WTC11 (cell line): Measurements from ENCODE around the gene CHTF8. TPM values are rescaled to one million over a fixed set of nuclear protein-coding genes. Genes with fewer than 3 reads are reported as not detected.

Experiments used
- ATAC-seq: fragments of 200-7000 bp; cut with Tn5 transposase; 2 replicates; pipeline ENCODE4 v1.10.0; 2021; ENCODE audit warnings: mild to moderate bottlenecking, moderate library complexity
- CTCF ChIA-PET: fragments of 300-600 bp; sonication (Branson Sonifier 250); formaldehyde crosslinking; loops from one replicate; lab custom pipeline; 2021; ENCODE audit warnings: antibody characterized with exemption; lab: Charles Lee
- POLR2A ChIA-PET: fragments of 350-600 bp; sonication (Branson Sonifier 250); formaldehyde crosslinking; loops from one replicate; lab custom pipeline; 2021; ENCODE audit warnings: antibody characterized with exemption; lab: Charles Lee
- DNase-seq: peaks from one replicate; pipeline ENCODE4 v3.0.0; 2021; ENCODE audit warnings: low spot score
- H3K27ac Mint-ChIP-seq: 2 replicates; pipeline ENCODE4 v1.8.0; 2021; ENCODE audit warnings: mixed read lengths
- H3K27me3 Mint-ChIP-seq: 2 replicates; pipeline ENCODE4 v1.8.0; 2021; ENCODE audit warnings: low read depth, mild to moderate bottlenecking, moderate library complexity, mixed read lengths
- H3K36me3 Mint-ChIP-seq: 2 replicates; pipeline ENCODE4 v1.8.0; 2021; ENCODE audit warnings: mixed read lengths
- H3K4me1 Mint-ChIP-seq: 2 replicates; pipeline ENCODE4 v1.8.0; 2022; ENCODE audit warnings: mixed read lengths
- H3K4me3 Mint-ChIP-seq: 2 replicates; pipeline ENCODE4 v1.8.0; 2021; ENCODE audit warnings: mild to moderate bottlenecking, moderate library complexity, mixed read lengths
- H3K9me3 Mint-ChIP-seq: 2 replicates; pipeline ENCODE4 v1.8.0; 2021; ENCODE audit warnings: mixed read lengths
- AR ChIP-seq: fragments of 250-450 bp; sonication (Bioruptor Pico); IDR thresholded peaks from 2 replicates; pipeline ENCODE4 v1.9.0; 2021; ENCODE audit warnings: mild to moderate bottlenecking
- ARID4B ChIP-seq: sonication (generic); formaldehyde crosslinking; IDR thresholded peaks from 2 replicates; pipeline ENCODE4 v1.8.0; 2023; ENCODE audit warnings: missing genetic modification reagents, mild to moderate bottlenecking, borderline replicate concordance
- ATF1 ChIP-seq: sonication (generic); formaldehyde crosslinking; IDR thresholded peaks from 2 replicates; pipeline ENCODE4 v1.8.1; 2023; ENCODE audit warnings: mild to moderate bottlenecking, moderate library complexity, missing genetic modification reagents
- ETV6 ChIP-seq: sonication (generic); formaldehyde crosslinking; IDR thresholded peaks from 2 replicates; pipeline ENCODE4 v1.8.1; 2022; ENCODE audit warnings: mild to moderate bottlenecking, missing genetic modification reagents
- GABPB1 ChIP-seq: sonication (generic); formaldehyde crosslinking; IDR thresholded peaks from 2 replicates; pipeline ENCODE4 v1.8.1; 2023; ENCODE audit warnings: mild to moderate bottlenecking, missing genetic modification reagents
- MYBL2 ChIP-seq: sonication (generic); formaldehyde crosslinking; IDR thresholded peaks from 2 replicates; pipeline ENCODE4 v1.8.1; 2023; ENCODE audit warnings: mild to moderate bottlenecking, moderate library complexity, missing genetic modification reagents
- NR2C2 ChIP-seq: sonication (generic); formaldehyde crosslinking; IDR thresholded peaks from 2 replicates; pipeline ENCODE4 v1.8.0; 2022; ENCODE audit warnings: mild to moderate bottlenecking, missing genetic modification reagents
- TEAD4 ChIP-seq: sonication (generic); formaldehyde crosslinking; IDR thresholded peaks from 2 replicates; pipeline ENCODE4 v1.8.0; 2022; ENCODE audit warnings: mild to moderate bottlenecking, missing genetic modification reagents
- USF2 ChIP-seq: sonication (generic); formaldehyde crosslinking; IDR thresholded peaks from 2 replicates; pipeline ENCODE4 v1.8.1; 2023; ENCODE audit warnings: mild to moderate bottlenecking, missing genetic modification reagents, moderate library complexity
- ZBTB21 ChIP-seq: sonication (generic); formaldehyde crosslinking; IDR thresholded peaks from 2 replicates; pipeline ENCODE4 v1.8.1; 2023; ENCODE audit warnings: mild to moderate bottlenecking, missing genetic modification reagents, borderline replicate concordance
- ZNF138 ChIP-seq: sonication (generic); formaldehyde crosslinking; conservative IDR thresholded peaks from 2 replicates; pipeline ENCODE4 v1.8.1; 2022; ENCODE audit warnings: mild to moderate bottlenecking, moderate library complexity, missing genetic modification reagents
- ZNF219 ChIP-seq: sonication (generic); formaldehyde crosslinking; IDR thresholded peaks from 2 replicates; pipeline ENCODE4 v1.8.0; 2023; ENCODE audit warnings: missing genetic modification reagents, mild to moderate bottlenecking, borderline replicate concordance
- ZNF263 ChIP-seq: sonication (generic); formaldehyde crosslinking; IDR thresholded peaks from 2 replicates; pipeline ENCODE4 v1.8.1; 2022; ENCODE audit warnings: low read depth, mild to moderate bottlenecking, moderate library complexity, missing genetic modification reagents
- ZNF416 ChIP-seq: fragments of 250-450 bp; sonication (Bioruptor Pico); IDR thresholded peaks from 2 replicates; pipeline ENCODE4 v1.9.0; 2021; ENCODE audit warnings: mild to moderate bottlenecking, inconsistent platforms
- ZNF425 ChIP-seq: fragments of 250-450 bp; sonication (Bioruptor Pico); conservative IDR thresholded peaks from 2 replicates; pipeline ENCODE4 v1.9.0; 2021; ENCODE audit warnings: mild to moderate bottlenecking
- ZNF671 ChIP-seq: fragments of 250-450 bp; sonication (Bioruptor Pico); IDR thresholded peaks from 2 replicates; pipeline ENCODE4 v1.8.0; 2021; ENCODE audit warnings: mild to moderate bottlenecking
- total RNA-seq: library from RNA; stranded (reverse); gene quantifications from 3 replicates; pipeline ENCODE4 v1.2.3, GENCODE V29; 2021

The CHTF8 gene
- total RNA-seq, 1 experiment from 2014 or later: 115 TPM

GRCh38 chr16:69078073-69078472, 54.3 kb downstream of the CHTF8 start (continued):
- TF ChIP-seq ARID4B (CRISPR knock-in tag) (0 out of 2 replicates have a peak, but pooled peaks have one; percentile 22), ZNF263 (CRISPR knock-in tag) (no peak), USF2 (CRISPR knock-in tag) (peak; percentile 29; the same call in 1 of the 2 replicates), ZNF671 (CRISPR knock-in tag) (no peak), NR2C2 (CRISPR knock-in tag) (no peak), ETV6 (CRISPR knock-in tag) (peak; percentile 97)

GRCh38 chr16:69077251-69077650, 55.1 kb downstream of the CHTF8 start:
- ChIA-PET CTCF (interaction anchor here (1.1 to 1.8 kb wide), 2 partner anchors 12 to 83 kb away, joined by 3 to 6 read pairs; no protein-coding TSS in a partner anchor), POLR2A (no interaction called here)
- H3K4me1 Mint-ChIP-seq: peaks cover 46% of the 10 kb centered on the region
- no peaks in the 10 kb centered on the region for H3K36me3 Mint-ChIP-seq
- TF ChIP-seq ZNF138 (no peak), ZNF416 (CRISPR knock-in tag) (no peak), NR2C2 (CRISPR knock-in tag) (no peak), AR (CRISPR knock-in tag) (no peak), ZBTB21 (CRISPR knock-in tag) (no peak), ZNF219 (CRISPR knock-in tag) (no peak), ZNF263 (CRISPR knock-in tag) (no peak), ZNF425 (CRISPR knock-in tag) (no peak), TEAD4 (CRISPR knock-in tag) (no peak), MYBL2 (no peak), ATF1 (CRISPR knock-in tag) (no peak), GABPB1 (CRISPR knock-in tag) (no peak)
- no peak overlapping the region for H3K4me3 Mint-ChIP-seq
- ATAC-seq (no peak), DNase-seq (no peak)
- H3K9me3 Mint-ChIP-seq: no peaks in the 10 kb centered on the region
- peak overlapping the region; percentile 80 for H3K27ac Mint-ChIP-seq
- H3K27me3 Mint-ChIP-seq: no peaks in the 10 kb centered on the region
